GM19025 (cell line): ENCODE measurements around the gene LRRC41.
"Not testable (repeated sequence)": the region's sequence is repeated elsewhere in the genome, so short reads cannot be mapped to it uniquely, and the experiment has no call there.

Experiments
- ATAC-seq: cut with Tn5 transposase; IDR thresholded peaks from one replicate; pipeline ENCODE4 v1.9.1; 2021; ENCODE audit warnings: mild to moderate bottlenecking, low read depth, moderate library complexity; ENCODE audit not compliant: unreplicated experiment

LRRC41 gene, protein sequence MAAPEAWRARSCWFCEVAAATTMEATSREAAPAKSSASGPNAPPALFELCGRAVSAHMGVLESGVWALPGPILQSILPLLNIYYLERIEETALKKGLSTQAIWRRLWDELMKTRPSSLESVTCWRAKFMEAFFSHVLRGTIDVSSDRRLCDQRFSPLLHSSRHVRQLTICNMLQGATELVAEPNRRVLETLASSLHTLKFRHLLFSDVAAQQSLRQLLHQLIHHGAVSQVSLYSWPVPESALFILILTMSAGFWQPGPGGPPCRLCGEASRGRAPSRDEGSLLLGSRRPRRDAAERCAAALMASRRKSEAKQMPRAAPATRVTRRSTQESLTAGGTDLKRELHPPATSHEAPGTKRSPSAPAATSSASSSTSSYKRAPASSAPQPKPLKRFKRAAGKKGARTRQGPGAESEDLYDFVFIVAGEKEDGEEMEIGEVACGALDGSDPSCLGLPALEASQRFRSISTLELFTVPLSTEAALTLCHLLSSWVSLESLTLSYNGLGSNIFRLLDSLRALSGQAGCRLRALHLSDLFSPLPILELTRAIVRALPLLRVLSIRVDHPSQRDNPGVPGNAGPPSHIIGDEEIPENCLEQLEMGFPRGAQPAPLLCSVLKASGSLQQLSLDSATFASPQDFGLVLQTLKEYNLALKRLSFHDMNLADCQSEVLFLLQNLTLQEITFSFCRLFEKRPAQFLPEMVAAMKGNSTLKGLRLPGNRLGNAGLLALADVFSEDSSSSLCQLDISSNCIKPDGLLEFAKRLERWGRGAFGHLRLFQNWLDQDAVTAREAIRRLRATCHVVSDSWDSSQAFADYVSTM

DNA sequence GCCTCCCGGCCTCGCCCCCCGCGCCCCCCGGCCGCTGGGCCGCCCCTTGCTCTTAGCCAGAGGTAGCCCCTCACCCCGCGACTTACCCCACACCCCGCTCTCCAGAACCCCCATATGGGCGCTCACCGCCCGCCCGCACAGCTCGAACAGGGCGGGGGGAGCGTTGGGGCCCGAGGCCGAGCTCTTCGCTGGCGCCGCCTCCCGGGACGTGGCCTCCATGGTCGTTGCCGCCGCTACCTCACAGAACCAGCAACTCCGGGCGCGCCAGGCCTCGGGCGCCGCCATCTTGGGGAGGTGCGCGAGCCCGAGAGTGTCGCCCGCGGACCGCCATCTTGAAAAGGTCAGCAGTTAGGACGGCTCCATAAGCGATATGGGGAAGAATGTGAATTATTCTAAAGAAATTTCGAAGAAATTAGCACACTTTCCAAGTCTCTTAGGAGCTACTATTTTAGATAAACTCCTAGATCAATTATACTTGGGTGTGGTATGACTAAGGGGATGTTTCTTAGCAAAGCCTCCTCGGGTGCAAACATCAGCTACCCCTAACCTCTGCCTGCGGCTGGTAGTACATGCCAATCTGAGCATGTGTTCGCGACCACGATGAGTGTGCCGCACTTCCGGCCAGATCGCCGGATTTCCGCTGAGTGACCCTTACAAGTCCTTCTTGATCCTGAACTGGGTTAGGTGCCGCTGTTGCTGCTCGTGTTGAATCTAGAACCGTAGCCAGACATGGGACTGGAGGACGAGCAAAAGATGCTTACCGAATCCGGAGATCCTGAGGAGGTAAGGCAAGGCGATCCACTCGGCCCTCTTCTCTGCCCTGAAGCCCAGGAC is at the start of gene LRRC41, which contains the start of gene UQCRH:
TSS of gene LRRC41 (minus strand) at position 579 of the 834 bp plus-strand sequence. CDS start at position 285, 294 bp downstream.
TSS of gene UQCRH (plus strand) at position 661 of the 834 bp plus-strand sequence. CDS start at position 730, 69 bp downstream.
- ATAC-seq, result peak; percentile 76

DNA sequence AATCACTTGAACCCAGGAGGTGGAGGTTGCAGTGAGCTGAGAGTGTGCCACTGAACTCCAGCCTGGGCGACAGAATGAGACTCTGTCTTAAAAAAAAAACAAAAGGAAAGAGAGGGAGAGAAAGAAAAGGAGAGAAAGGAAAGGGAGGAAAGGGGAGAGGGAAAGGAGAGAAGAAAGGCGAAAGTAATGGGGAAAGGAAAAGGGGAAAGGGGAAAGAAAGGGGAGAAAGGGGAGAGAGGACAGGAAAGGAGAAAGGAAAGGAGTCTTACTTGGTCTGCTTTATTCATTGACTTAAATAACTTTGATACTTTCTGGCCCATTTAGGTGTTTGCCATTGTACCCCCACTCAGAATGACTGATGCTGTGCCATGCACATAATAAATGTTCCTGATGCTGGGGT is 48.9 kb upstream of the LRRC41 start:
- ATAC-seq, result no peak

DNA sequence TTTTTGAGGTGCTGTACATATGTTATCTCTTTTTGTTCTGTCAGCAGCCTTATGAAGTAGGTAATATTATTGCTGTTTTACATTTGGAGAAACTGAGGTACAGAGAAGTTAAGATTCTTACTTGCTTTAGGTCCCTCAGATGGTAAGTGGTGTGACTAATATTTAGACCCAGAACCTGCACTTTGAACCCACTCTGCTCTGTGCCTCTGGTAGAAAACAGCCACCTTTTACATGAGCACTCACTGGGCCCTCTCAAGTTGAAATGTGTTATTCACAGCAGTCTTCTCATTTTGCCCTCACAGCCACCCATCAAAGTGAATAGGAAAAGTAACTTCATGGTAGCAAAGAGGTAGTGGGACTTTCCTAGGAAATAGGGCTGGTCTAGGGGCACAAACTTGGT is 41.9 kb upstream of the LRRC41 start:
- ATAC-seq, result no peak

DNA sequence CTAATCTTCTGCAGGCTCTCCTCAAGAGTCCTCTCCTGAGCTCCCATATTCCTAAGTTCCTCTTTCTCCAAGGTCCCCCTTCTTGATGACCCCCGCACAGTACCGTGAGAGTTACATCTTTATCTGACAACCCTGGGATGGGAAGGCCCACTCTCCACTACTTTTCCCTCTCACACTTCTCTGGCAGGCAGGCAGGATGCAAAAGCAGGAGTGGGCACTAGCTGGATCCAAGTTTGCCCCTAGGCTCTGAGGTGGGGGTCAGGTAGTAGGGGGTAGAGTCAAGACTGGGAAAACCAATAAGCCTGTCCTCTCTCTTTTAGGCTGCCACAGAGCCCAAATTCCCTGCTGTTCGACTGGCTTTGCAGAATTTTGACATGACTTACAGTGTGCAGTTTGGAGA is 41.1 kb upstream of the LRRC41 start:
- no peak for ATAC-seq

DNA sequence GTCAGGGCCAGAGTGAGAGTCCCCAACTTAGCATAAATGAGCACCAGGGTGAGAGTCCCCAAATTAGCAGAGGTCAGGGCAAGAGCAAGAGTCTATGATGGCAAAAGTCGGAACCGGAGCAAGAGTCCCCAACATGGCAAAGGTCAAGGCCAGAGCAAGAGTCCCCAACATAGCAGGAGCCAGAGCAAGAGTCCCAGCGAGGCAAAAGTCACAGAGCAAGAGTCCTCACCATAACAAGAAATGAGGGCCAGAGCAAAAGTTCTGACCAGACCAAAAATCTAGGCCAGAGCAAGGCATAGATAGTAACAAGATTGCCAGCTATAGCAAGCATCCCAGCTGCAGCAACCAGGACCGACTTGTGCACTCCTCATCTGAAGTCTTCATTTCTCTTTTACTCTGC is 40.3 kb upstream of the LRRC41 start:
- ATAC-seq, result no peak

DNA sequence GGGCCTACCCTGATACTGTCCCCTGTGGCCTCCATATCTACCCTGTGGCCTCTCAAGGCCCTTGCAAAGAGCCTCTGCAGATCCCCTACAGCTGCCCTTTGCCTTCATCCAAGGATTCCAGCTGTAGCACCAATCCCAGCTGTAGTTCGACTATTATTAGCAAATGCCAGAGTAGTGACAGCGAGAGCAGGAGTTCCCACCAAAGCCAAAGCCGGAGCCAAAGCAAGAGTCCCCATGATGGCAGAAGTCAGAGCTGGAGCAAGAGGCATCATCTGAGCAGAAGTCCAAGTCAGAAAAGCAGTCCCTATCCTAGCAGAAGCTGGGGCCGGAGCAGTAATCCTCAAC is 39.9 kb upstream of the LRRC41 start:
- ATAC-seq, result no peak

DNA sequence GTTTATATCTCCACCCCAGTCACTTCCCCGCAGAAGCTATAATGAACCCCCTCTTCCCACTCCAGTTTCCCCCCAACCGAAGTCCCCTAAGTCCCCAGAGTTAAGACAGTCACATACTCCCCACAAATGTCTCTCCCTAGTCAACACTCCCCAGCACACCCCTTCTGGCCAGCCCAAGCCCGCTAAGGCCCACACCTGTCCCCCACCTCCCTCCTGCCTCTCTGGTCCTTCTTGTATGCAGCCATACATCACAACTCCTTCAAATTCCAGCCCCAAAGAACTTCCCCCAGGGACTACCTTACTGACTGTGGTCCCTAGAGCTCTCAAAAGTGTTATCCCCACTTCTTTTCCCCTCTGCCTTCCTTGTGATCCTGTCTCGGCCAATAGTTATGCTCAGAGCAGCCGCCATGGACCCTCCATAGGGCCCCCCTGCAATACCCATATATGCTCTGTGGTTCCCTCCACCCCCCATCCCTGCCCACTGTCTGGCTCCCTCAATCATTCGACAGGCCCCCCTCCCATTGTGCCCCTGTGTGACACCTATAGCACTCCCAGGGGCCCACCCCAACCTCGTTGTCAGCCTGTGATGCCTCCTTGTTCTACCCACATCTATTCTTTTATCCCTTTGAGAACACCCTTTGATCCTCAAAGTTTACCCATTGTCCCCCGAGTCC is 39.4 kb upstream of the LRRC41 start:
- ATAC-seq, result no peak

DNA sequence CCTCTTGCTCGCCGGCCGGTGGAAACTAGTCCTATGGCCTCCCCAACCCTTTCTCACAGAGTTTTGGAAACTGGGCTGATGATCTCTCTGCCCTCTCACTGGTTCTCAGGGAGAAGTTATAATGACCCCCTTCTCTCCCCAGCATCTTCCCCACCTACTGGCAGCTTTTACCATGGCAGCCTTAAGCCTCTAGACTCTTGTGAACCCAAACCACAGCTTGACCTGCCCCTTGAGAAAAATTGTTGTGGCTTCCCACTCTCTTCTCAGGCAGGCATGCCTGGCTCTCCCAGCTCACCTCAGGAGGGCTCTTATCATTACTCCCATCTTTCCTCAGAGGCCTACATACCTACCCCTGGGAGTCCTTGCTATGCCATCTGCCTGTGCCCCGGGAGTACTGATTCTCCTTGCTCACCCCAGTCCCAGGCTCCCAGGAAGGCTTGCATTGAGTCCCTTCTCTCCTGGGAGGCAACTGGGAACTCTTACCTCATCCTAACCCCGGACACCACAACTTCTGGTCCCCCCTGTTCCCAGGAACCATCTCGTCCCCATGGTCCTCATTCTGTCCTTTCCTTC is 38.8 kb upstream of the LRRC41 start:
- ATAC-seq, result no peak

DNA sequence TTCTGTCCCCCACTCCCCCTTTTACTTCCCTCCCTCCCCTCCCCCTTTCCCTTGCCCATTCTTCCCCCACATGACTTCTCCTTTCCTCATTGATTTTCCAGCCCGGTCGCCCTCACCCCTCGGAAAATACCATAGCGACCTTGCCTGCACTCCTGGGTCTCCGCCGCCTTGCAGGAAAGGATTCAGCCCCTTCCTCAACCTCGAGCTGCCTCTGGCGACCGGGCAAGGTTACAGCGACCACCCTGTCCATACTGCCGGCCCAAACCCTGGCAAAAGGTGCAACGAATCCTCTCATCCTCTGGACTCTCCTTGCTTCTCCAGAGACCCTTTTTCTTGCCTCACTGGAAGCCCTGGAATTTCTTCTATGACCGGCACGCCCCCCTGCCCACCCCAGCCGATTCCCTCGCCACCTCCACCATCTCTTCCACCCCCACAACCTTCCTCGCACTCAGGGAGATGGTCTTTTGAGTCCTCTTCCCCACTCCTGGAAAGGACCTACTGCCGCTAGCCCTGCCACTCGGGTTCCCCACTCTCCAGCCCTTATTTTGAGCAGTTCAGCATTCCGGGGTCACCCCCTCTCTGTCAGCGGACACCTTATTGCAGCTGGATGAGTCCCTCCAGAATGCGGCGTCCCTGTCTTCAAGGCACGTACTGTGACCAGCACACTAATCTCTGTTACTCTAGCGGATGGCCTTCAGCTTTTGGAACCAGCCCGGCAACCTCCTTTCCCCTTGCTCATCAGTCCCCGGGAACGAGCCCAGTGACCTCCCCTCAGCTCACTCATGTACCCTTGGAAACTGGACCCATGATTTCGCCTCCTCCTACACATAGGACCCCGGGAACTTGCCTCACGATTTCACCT is 38.0 kb upstream of the LRRC41 start:
- no peak for ATAC-seq

DNA sequence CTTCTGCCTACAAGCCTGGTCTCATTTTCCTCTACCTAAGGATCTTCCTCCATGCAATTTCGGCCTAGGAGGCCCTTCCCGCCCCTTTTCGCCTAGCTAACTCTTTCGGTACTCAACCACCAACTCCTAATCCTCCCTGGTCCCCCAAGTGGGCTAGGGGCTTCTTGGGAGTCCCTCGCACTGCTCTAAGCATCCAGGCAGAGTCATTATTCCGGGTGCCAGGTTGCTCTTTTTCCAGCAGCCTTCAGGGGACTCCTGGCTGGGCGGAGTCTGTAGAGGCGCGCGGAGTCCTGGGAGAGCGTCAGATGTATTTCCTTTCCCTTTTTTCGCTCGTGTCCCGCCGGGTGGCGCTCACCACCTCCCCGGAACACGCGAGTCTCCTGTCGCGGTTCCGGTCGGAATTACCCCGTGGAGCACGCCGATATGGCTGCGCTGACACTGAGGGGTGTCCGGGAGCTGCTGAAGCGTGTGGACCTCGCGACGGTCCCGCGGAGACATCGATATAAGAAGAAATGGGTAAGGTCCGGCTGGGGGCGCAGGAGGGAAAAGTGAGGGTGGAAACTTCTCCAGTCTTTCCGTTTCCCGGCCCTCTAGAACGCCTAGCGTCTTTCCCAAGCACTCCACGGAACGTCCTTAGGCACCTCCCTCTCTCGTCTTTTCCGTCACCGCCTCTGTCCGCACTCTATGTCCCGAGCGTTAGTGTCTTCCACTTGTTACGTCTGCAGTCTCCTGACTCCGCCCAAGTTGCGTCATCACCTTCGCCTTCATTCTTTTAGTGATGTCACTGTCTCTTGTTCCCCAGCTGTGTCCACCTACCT is 37.2 kb upstream of the LRRC41 start, which contains the start of gene NSUN4:
TSS of gene NSUN4 (plus strand) at position 404 of the 818 bp plus-strand sequence. CDS start at position 424, 20 bp downstream.
- ATAC-seq, result peak; percentile 75

DNA sequence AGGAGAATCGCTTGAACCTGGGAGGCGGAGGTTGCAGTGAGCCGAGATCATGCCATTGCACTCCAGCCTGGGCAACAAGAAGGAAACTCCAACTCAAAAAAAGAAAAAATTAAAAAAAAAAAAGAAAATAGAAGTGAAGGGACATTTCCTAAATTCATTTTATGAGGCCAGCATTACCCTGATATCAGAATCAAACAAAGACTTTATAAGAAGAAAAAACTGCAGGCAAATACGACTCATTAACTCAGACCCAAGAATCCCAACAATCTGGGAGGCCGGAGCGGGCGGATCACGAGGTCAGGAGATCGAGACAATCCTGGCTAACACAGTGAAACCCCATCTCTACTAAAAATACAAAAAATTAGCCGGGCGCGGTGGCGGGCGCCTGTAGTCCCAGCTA is 34.0 kb upstream of the LRRC41 start:
- ATAC-seq, result not testable (repeated sequence)

DNA sequence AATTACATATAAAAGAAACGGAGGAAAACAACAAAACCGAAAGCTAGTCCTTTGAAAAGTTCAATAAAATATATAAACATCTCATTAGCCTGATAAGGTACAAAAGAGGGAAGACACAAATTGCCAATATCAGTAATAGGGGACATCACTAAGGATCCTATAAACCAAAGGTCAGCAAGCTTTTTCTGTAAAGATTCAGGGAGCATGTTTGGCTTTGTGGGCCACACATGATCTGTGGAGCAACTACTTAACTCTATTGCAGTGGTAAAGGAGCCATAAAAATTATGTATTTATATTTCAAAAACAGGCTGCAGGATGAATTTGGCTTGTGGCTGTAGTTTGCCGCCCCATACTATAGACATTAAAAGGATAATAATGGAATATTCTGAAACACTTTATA is 31.7 kb upstream of the LRRC41 start:
- ATAC-seq, result no peak

DNA sequence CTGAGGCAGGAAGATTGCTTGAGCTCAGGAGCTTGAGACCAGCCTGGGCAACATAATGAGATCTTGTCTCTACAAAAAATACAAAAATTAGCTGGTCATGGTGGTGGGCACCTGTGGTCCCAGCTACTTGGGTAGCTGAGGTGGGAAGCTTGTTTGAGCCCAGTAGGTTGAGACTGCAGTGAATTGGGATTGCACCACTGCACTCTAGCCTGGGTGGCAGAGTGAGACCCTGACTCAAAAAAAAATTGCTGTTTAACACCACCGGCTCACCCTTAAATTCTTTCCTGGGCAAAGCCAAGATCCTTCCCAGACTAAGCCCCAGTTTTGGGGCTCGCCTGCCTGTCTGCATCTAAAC is 30.6 kb upstream of the LRRC41 start:
- ATAC-seq, result no peak

DNA sequence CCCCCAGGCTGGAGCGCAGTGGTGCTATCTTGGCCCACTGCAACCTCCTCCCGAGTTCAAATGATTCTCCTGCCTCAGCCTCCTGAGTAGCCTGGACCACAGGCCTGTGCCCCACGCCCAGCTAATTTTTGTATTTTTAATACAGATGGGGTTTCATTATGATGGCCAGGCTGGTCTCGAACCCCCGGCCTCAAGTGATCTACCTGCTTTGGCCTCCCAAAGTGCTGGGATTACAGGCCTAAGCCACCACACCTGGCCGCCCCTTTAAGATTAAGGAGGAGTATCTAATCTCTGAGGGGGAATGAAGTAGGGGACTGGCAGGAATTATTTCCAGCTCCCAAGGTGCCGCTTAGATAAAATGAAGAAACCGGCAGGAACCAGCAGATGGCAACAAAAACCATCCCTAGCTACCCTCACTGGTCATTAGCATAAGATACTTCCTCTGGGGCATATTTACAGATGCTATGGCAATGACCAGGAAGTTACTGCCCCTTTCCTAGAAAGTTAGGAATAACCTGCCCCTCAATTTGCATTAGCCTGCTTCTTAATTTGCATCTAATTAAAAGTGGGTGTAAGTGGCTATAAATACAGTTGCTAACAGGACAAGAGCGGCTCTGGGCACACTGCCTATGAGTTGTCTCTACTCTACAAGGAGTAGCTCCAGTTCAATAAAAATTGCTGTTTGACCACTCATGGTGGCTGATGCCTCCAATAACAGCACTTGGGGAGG is 30.0 kb upstream of the LRRC41 start:
- peak; percentile 36 for ATAC-seq

DNA sequence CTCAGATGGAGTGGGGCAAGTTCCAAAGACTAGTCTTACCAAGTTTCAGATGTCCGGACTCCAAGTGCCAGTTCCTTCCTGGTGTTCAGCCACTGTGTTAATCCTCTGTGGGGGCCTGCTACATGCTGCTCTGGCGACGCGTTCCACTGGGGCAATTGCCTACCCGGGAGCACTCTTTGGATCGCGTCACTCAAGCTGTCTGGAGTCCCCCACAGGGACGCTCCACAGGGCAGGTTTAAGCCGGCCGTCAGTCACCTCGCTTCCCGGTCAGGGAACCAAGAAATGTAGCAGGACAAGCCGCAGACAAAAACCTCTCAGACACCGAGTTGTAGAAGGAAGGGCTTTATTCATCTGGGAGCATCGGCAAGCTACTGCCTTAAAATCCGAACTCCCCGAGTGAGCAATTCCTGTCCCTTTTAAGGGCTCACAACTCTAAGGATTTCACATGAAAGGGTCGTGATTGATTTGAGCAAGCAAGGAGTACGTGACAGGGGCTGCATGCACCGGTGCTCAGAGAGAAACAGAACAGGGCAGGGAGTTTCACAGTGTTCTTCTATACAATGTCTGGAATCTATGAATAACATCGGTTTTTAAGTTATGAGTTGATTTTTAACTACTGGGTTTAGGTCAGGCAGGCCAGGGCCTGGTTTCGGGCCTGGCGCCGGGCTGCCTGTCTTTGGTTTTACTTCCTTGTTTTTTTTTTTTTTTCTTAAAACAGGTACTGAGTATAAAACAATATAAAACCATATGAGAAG is 28.5 kb upstream of the LRRC41 start:
- not testable (repeated sequence) for ATAC-seq

DNA sequence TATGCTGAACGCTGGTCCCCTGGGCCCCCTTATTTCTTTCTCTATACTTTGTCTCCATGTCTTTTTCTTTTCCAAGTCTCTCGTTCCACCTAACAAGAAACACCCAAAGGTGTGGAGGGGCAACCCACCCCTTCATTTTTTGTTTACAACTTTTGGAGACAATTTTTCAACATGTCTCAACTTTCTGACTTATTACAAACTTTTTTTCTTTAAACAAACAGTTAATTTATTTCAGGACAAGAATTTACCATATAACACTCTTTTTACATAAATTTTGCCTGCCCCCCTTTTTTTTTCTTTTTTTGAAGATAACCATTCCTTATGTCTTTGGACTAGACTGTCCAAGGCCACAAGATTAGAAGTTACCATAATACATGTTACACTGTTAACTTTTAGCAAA is 27.0 kb upstream of the LRRC41 start:
- ATAC-seq, result not testable (repeated sequence)

DNA sequence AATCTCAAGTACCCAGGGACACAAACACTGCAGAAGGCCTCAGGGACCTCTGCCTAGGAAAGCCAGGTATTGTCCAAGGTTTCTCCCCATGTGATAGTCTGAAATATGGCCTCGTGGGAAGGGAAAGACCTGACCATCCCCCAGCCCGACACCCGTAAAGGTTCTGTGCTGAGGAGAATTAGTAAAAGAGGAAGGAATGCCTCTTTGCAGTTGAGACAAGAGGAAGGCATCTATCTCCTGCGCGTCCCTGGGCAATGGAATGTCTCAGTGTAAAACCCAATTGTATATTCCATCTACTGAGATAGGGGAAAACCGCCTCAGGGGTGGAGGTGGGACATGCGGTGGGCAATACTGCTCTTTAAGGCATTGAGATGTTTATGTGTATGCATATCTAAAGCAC is 26.4 kb upstream of the LRRC41 start:
- ATAC-seq, result not testable (repeated sequence)
